Keratinocyte (primary cell): ENCODE results near the gene ARHGAP22. TPM values are rescaled to one million over a fixed set of nuclear protein-coding genes. Genes with fewer than 3 reads are reported as not detected.

Source experiments
- DNase-seq: peaks from one replicate; pipeline ENCODE4 v3.0.0-alpha.2; 2011; ENCODE audit warnings: low read depth, missing footprints, low spot score
- FAIRE-seq: peaks from 2 replicates; lab custom pipeline; 2011; peaks lifted over from hg19 to GRCh38; lab: Jason Lieb, UNC
- H2AFZ ChIP-seq: 2 replicates; pipeline ENCODE4 v1.6.0; 2012; ENCODE audit warnings: low read length, control low read depth, inconsistent platforms; ENCODE audit not compliant: control insufficient read depth
- H3K27ac ChIP-seq: 2 replicates; pipeline ENCODE4 v1.5.1; 2011; ENCODE audit warnings: low read length; ENCODE audit not compliant: control insufficient read depth, insufficient read depth
- H3K27me3 ChIP-seq: 3 replicates; pipeline ENCODE4 v1.6.0; 2011; ENCODE audit warnings: low read length; ENCODE audit not compliant: control insufficient read depth, insufficient read depth; ENCODE audit errors: extremely low read depth
- H3K36me3 ChIP-seq, 2 experiments: 2 replicates in 1 of 2; 3 replicates in 1 of 2; pipeline ENCODE4 v1.5.1; 2011; ENCODE audit warnings: low read length in 2 of 2, mild to moderate bottlenecking in 1 of 2; ENCODE audit not compliant: control insufficient read depth in 2 of 2, insufficient read depth in 2 of 2; ENCODE audit errors: extremely low read depth in 1 of 2
- H3K4me1 ChIP-seq: 3 replicates; pipeline ENCODE4 v1.5.1; 2011; ENCODE audit warnings: low read length; ENCODE audit not compliant: control insufficient read depth, insufficient read depth; ENCODE audit errors: extremely low read depth
- H3K4me2 ChIP-seq: 3 replicates; pipeline ENCODE4 v1.6.0; 2011; ENCODE audit warnings: low read depth, low read length; ENCODE audit not compliant: control insufficient read depth, insufficient read depth; ENCODE audit errors: extremely low read depth
- H3K4me3 ChIP-seq, 3 experiments: fragments of 200-600 bp in 1 of 3; sonication (generic) in 1 of 3; 2 replicates in 2 of 3; 3 replicates in 1 of 3; pipeline ENCODE4 v1.5.1; 2011 to 2016; ENCODE audit warnings: low read length in 3 of 3, mild to moderate bottlenecking in 3 of 3, control low read depth in 2 of 3, inconsistent platforms in 1 of 3, low read depth in 1 of 3, mixed read lengths in 1 of 3, mixed run types in 1 of 3, moderate library complexity in 1 of 3; ENCODE audit not compliant: control insufficient read depth in 2 of 3, insufficient read depth in 2 of 3; ENCODE audit errors: extremely low read depth in 1 of 3
- H3K79me2 ChIP-seq: 2 replicates; pipeline ENCODE4 v1.6.0; 2012; ENCODE audit warnings: low read length; ENCODE audit not compliant: control insufficient read depth, insufficient read depth
- H3K9ac ChIP-seq: 3 replicates; pipeline ENCODE4 v1.6.0; 2011; ENCODE audit warnings: low read length; ENCODE audit not compliant: control insufficient read depth, insufficient read depth; ENCODE audit errors: extremely low read depth
- H3K9me1 ChIP-seq: 3 replicates; pipeline ENCODE4 v1.6.0; 2011; ENCODE audit warnings: low read length; ENCODE audit not compliant: control insufficient read depth, insufficient read depth; ENCODE audit errors: extremely low read depth
- H3K9me3 ChIP-seq: 2 replicates; pipeline ENCODE4 v1.5.1; 2012; ENCODE audit warnings: low read depth, low read length; ENCODE audit not compliant: control insufficient read depth
- H4K20me1 ChIP-seq: 3 replicates; pipeline ENCODE4 v1.6.0; 2011; ENCODE audit warnings: low read length; ENCODE audit not compliant: control insufficient read depth, insufficient read depth; ENCODE audit errors: extremely low read depth
- EZH2 ChIP-seq: IDR thresholded peaks from one replicate; pipeline ENCODE4 v1.6.1; 2012; ENCODE audit warnings: inconsistent platforms, mild to moderate bottlenecking, low read length, moderate library complexity
- dilution Hi-C: fragments of 300-500 bp; cut with MboI; formaldehyde crosslinking; loops from one replicate; pipeline ENCODE4 v1.7.0; 2020; ENCODE audit warnings: low sequenced_read_pairs; ENCODE audit not compliant: extremely low pct_ligation_motif_present
- polyA plus RNA-seq, 5 experiments: library from polyadenylated mRNA; depleted of rRNA in 3 of 5; stranded (reverse) in 3 of 5; stranded (forward) in 1 of 5; unstranded in 1 of 5; fragments of >200 nt; gene quantifications; 1 replicate in 1 of 5; 2 replicates in 3 of 5; 3 replicates in 1 of 5; pipeline versions ENCODE4 v1.2.1 to v1.2.3, GENCODE V29; 2011 to 2012; ENCODE audit warnings: missing spikeins in 2 of 5, low read depth in 1 of 5, low replicate concordance in 1 of 5
- TF ChIP-seq, protein P1 (sequence below), 3 experiments: IDR thresholded peaks in 1 of 3; conservative IDR thresholded peaks in 1 of 3; optimal IDR thresholded peaks in 1 of 3; 2 replicates in 2 of 3; 3 replicates in 1 of 3; pipeline versions ENCODE3 to v1.5.1; 2011; ENCODE audit warnings: low read length in 3 of 3, mild to moderate bottlenecking in 3 of 3, moderate library complexity in 2 of 3, control low read depth in 1 of 3, inconsistent platforms in 1 of 3; ENCODE audit not compliant: insufficient read depth in 2 of 3; ENCODE audit errors: extremely low read depth in 1 of 3

Gene ARHGAP22
- polyA plus RNA-seq, 1 donor (not counting 4 experiments of a cell fraction or from before 2014, with no cell fraction given), result 4.9 TPM

DNA sequence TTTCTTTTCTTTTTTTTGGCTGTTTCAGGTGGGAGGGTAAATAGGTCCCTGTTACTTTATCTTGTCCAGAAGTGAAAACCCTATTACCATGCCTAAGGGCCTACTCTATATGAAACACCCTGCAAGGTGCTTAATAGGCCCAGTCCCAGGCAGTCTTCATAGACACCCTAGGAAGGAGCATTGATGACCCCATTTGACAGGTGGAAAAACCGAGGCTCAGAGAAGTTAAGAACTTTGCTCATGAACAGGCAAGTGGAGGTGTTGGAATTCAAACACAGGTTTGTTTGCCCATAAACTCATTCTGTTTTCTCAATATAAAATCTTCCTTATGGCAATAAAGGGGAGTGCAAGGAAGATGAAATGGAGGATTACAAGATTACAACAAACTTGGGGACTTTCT, 115.8 kb downstream of the ARHGAP22 start:
- FAIRE-seq (no peak), DNase-seq (no peak)
- TF ChIP-seq, protein P1, sequence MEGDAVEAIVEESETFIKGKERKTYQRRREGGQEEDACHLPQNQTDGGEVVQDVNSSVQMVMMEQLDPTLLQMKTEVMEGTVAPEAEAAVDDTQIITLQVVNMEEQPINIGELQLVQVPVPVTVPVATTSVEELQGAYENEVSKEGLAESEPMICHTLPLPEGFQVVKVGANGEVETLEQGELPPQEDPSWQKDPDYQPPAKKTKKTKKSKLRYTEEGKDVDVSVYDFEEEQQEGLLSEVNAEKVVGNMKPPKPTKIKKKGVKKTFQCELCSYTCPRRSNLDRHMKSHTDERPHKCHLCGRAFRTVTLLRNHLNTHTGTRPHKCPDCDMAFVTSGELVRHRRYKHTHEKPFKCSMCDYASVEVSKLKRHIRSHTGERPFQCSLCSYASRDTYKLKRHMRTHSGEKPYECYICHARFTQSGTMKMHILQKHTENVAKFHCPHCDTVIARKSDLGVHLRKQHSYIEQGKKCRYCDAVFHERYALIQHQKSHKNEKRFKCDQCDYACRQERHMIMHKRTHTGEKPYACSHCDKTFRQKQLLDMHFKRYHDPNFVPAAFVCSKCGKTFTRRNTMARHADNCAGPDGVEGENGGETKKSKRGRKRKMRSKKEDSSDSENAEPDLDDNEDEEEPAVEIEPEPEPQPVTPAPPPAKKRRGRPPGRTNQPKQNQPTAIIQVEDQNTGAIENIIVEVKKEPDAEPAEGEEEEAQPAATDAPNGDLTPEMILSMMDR (optimal IDR thresholded peaks at IDR 0.05 in 1 of 3, IDR thresholded peaks at IDR 0.05 in 1 of 3, conservative IDR thresholded peaks at IDR 0.05 in 1 of 3; ENCODE audit: extremely low read depth in 1 of 3, insufficient read depth in 2 of 3, low read length in 3 of 3), result no peak
- TF ChIP-seq EZH2, result no peak
- H3K9me1 ChIP-seq, result no peaks in the 10 kb centered on the region
- no peaks in the 10 kb centered on the region for H3K27me3 ChIP-seq
- H3K4me1 ChIP-seq, result peaks cover 12% of the 10 kb centered on the region
- no peaks in the 10 kb centered on the region for H4K20me1 ChIP-seq
- no peak overlapping the region for H3K4me2 ChIP-seq
- dilution Hi-C loops, result no loop called here
- no peaks in the 10 kb centered on the region for H3K36me3 ChIP-seq
- H3K27ac ChIP-seq, result no peak overlapping the region
- H3K9ac ChIP-seq, result no peak overlapping the region
- H3K4me3 ChIP-seq, result no peak overlapping the region
- H2AFZ ChIP-seq, result no peak overlapping the region
- H3K9me3 ChIP-seq, result no peaks in the 10 kb centered on the region
- no peaks in the 10 kb centered on the region for H3K79me2 ChIP-seq

DNA sequence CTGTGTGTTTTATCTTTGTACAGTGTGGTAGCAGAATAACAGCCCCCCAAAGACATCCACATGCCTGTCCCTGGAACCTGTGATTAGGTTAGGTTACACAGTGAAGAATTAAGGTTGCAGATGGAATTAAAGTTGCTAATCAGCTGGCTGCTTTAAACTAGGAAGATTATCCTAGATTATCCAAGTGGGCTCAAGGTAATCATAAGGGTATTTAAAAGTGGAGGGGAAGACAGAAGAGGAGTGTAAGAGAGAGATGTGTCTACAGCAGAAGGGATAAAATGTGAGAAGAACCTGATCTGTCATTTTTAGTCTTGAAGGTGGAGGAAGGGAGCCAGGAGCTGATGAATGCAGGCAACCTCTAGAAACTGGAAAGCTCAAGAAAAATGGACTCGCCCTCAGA, 117.6 kb downstream of the ARHGAP22 start:
- no peak overlapping the region for H3K9ac ChIP-seq
- no peaks in the 10 kb centered on the region for H3K9me3 ChIP-seq
- no peak for TF ChIP-seq EZH2
- no peak overlapping the region for H2AFZ ChIP-seq
- H3K79me2 ChIP-seq, result no peaks in the 10 kb centered on the region
- FAIRE-seq, result no peak
- no peaks in the 10 kb centered on the region for H3K27me3 ChIP-seq
- no peaks in the 10 kb centered on the region for H3K9me1 ChIP-seq
- H3K27ac ChIP-seq, result no peak overlapping the region
- H3K4me2 ChIP-seq, result no peak overlapping the region
- no peaks in the 10 kb centered on the region for H3K4me1 ChIP-seq
- DNase-seq, result no peak
- H4K20me1 ChIP-seq, result no peaks in the 10 kb centered on the region
- no peaks in the 10 kb centered on the region for H3K36me3 ChIP-seq
- H3K4me3 ChIP-seq, result no peak overlapping the region
- dilution Hi-C loops, result no loop called here

DNA sequence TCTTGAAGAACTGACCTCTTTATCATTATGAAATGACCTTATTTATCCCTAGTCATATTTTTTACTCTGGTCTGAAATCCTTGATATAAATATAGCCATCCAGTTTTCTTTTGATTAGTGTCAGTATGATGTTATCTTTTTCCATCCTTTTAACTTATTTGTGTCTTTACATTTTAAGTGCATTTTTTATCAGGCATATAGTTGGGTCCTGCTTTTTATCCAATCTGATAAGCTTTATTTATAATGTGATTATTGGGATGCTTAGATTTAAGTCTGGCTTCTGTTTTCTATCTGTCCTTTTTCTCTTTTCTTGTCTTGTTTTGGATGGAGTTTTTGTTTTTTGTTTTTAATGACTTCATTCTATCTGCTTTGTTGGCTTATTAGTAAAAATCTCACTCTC, 119.2 kb downstream of the ARHGAP22 start:
- no peaks in the 10 kb centered on the region for H3K36me3 ChIP-seq
- FAIRE-seq (no peak), DNase-seq (no peak)
- TF ChIP-seq, protein P1 (optimal IDR thresholded peaks at IDR 0.05 in 1 of 3, IDR thresholded peaks at IDR 0.05 in 1 of 3, conservative IDR thresholded peaks at IDR 0.05 in 1 of 3; ENCODE audit: extremely low read depth in 1 of 3, insufficient read depth in 2 of 3, low read length in 3 of 3), result no peak
- no peak for TF ChIP-seq EZH2
- H3K79me2 ChIP-seq, result no peaks in the 10 kb centered on the region
- H3K27me3 ChIP-seq, result peaks cover 6% of the 10 kb centered on the region
- no peaks in the 10 kb centered on the region for H3K9me3 ChIP-seq
- no peaks in the 10 kb centered on the region for H3K9me1 ChIP-seq
- H4K20me1 ChIP-seq, result no peaks in the 10 kb centered on the region
- H3K4me2 ChIP-seq, result no peak overlapping the region
- dilution Hi-C loops, result no loop called here
- no peak overlapping the region for H2AFZ ChIP-seq
- H3K27ac ChIP-seq, result no peak overlapping the region
- no peaks in the 10 kb centered on the region for H3K4me1 ChIP-seq
- no peak overlapping the region for H3K9ac ChIP-seq
- no peak overlapping the region for H3K4me3 ChIP-seq
